Tibial nerve (tissue), 4 donors: ENCODE results near the gene TSFM.

Source experiments
- EP300 ChIP-seq, 2 donors: sonication (generic); formaldehyde crosslinking; IDR thresholded peaks; one replicate each; pipeline ENCODE4 v1.6.1; 2017; ENCODE audit warnings: antibody characterized with exemption in 2 of 2, mild to moderate bottlenecking in 1 of 2
- POLR2A ChIP-seq, 2 donors: fragments of 450-650 bp; IDR thresholded peaks; one replicate each; pipeline ENCODE4 v1.6.1; 2017; ENCODE audit warnings: antibody characterized with exemption in 2 of 2, mild to moderate bottlenecking in 2 of 2, moderate library complexity in 2 of 2
- TF ChIP-seq, protein P1 (sequence below), 5 experiments: fragments of 200-600 bp in 3 of 5; fragments of 450-650 bp in 2 of 5; sonication (generic) in 3 of 5; IDR thresholded peaks; one replicate each; pipeline ENCODE4 v1.5.1; 2016 to 2019; ENCODE audit warnings: antibody characterized with exemption in 5 of 5, mild to moderate bottlenecking in 3 of 5, moderate library complexity in 2 of 5

DNA sequence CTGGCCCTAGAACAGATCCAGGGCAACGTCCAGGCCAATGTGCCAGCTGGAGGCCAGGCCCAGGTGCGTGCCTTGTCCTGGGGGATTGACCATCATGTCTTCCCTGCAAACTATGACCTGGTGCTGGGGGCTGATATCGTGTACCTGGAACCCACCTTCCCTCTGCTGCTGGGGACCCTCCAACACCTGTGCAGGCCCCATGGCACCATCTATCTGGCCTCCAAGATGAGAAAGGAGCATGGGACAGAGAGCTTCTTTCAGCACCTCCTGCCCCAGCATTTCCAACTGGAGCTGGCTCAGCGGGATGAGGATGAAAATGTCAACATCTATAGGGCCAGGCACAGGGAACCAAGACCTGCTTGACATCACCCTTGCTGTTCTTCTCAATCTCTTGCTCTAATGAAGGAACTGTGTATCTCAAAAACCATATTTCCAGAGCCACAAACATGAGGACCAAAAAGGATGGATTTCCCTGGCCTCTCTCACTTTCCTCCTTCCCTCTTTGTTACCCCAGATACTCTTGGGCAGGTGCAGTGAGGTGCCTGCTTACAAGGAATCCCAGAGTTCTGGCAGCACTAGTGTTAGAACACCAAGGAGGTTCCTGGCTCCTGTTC is 2.2 kb upstream of the TSFM start:
- TF ChIP-seq, protein P1, sequence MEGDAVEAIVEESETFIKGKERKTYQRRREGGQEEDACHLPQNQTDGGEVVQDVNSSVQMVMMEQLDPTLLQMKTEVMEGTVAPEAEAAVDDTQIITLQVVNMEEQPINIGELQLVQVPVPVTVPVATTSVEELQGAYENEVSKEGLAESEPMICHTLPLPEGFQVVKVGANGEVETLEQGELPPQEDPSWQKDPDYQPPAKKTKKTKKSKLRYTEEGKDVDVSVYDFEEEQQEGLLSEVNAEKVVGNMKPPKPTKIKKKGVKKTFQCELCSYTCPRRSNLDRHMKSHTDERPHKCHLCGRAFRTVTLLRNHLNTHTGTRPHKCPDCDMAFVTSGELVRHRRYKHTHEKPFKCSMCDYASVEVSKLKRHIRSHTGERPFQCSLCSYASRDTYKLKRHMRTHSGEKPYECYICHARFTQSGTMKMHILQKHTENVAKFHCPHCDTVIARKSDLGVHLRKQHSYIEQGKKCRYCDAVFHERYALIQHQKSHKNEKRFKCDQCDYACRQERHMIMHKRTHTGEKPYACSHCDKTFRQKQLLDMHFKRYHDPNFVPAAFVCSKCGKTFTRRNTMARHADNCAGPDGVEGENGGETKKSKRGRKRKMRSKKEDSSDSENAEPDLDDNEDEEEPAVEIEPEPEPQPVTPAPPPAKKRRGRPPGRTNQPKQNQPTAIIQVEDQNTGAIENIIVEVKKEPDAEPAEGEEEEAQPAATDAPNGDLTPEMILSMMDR (IDR thresholded peaks at IDR 0.05): no peak
- TF ChIP-seq POLR2A (IDR thresholded peaks at IDR 0.05) (no peak), EP300 (IDR thresholded peaks at IDR 0.05) (no peak)
